Caco-2 (cell line): Measurements from ENCODE around the gene PLXNC1. TPM values are rescaled to one million over a fixed set of nuclear protein-coding genes. Genes with fewer than 3 reads are reported as not detected.

Source experiments
- BruUV-seq: library from RNA; stranded (reverse); fragments of 400-500 nt; replicated peaks from 2 replicates; lab custom pipeline; 2021; lab: Mats Ljungman, UMichigan
- CTCF ChIA-PET: fragments of 300-600 bp; sonication (Branson Sonifier 250); formaldehyde crosslinking; loops from one replicate; lab custom pipeline; 2022; ENCODE audit warnings: antibody characterized with exemption; lab: Charles Lee
- POLR2A ChIA-PET: fragments of 300-600 bp; sonication (Branson Sonifier 250); formaldehyde crosslinking; loops from one replicate; lab custom pipeline; 2022; ENCODE audit warnings: antibody characterized with exemption; lab: Charles Lee
- DNase-seq, 2 experiments: peaks; one replicate each; pipeline versions ENCODE4 v3.0.0 to v3.0.0-alpha.2; 2020 to 2022
- H3K27me3 ChIP-seq: replicated peaks from 2 replicates; pipeline ENCODE4 v1.6.0; 2011; ENCODE audit warnings: low read length; ENCODE audit not compliant: control insufficient read depth, insufficient read depth
- H3K36me3 ChIP-seq: 2 replicates; pipeline ENCODE4 v1.5.1; 2011; ENCODE audit warnings: low read length; ENCODE audit not compliant: control insufficient read depth, insufficient read depth
- H3K4me1 ChIP-seq: fragments of 250-450 bp; sonication (Bioruptor Pico); 2 replicates; pipeline ENCODE4 v1.5.1; 2020; ENCODE audit warnings: mild to moderate bottlenecking
- H3K4me3 ChIP-seq: 2 replicates; pipeline ENCODE4 v1.5.1; 2011; ENCODE audit warnings: low read depth, mild to moderate bottlenecking, control low read depth, low read length
- H3K9me3 ChIP-seq: fragments of 250-450 bp; sonication (Bioruptor Pico); 2 replicates; pipeline ENCODE4 v1.5.1; 2020; ENCODE audit warnings: mild to moderate bottlenecking, moderate library complexity
- H3K27ac Mint-ChIP-seq: one replicate; pipeline ENCODE4 v1.8.0; 2022; ENCODE audit warnings: mixed read lengths; ENCODE audit not compliant: unreplicated experiment
- H3K27me3 Mint-ChIP-seq: one replicate; pipeline ENCODE4 v1.8.0; 2022; ENCODE audit warnings: mixed read lengths; ENCODE audit not compliant: insufficient read depth, unreplicated experiment
- H3K36me3 Mint-ChIP-seq: one replicate; pipeline ENCODE4 v1.8.0; 2022; ENCODE audit warnings: mild to moderate bottlenecking, mixed read lengths; ENCODE audit not compliant: insufficient read depth, unreplicated experiment
- H3K4me1 Mint-ChIP-seq: one replicate; pipeline ENCODE4 v1.8.0; 2022; ENCODE audit warnings: low read depth, mixed read lengths; ENCODE audit not compliant: unreplicated experiment
- H3K4me3 Mint-ChIP-seq: one replicate; pipeline ENCODE4 v1.8.0; 2022; ENCODE audit warnings: mild to moderate bottlenecking, moderate library complexity, mixed read lengths; ENCODE audit not compliant: unreplicated experiment
- H3K9me3 Mint-ChIP-seq: one replicate; pipeline ENCODE4 v1.8.0; 2022; ENCODE audit warnings: mixed read lengths; ENCODE audit not compliant: unreplicated experiment
- intact Hi-C: fragments of 100-400 bp; cut with micrococcal nuclease; formaldehyde crosslinking; loops from one replicate; pipeline ENCODE4 v1.10.0; 2022; ENCODE audit not compliant: unreplicated experiment
- total RNA-seq: library from RNA; stranded (reverse); gene quantifications from 2 replicates; pipeline ENCODE4 v1.2.3, GENCODE V29; 2022
- TF ChIP-seq, protein P1 (sequence below), 2 experiments: fragments of 200-600 bp in 1 of 2; IDR thresholded peaks; 1 replicate in 1 of 2; 2 replicates in 1 of 2; pipeline versions ENCODE4 v1.5.1 to v1.8.0; 2011 to 2022; ENCODE audit warnings: antibody characterized with exemption in 1 of 2, control low read depth in 1 of 2, inconsistent platforms in 1 of 2, low read depth in 1 of 2, low read length in 1 of 2, mild to moderate bottlenecking in 1 of 2, moderate library complexity in 1 of 2; ENCODE audit not compliant: insufficient read depth in 1 of 2, severe bottlenecking in 1 of 2, unreplicated experiment in 1 of 2

Gene PLXNC1
- total RNA-seq, 1 experiment from 2014 or later: 41.3 TPM

- TF ChIP-seq, protein P1, sequence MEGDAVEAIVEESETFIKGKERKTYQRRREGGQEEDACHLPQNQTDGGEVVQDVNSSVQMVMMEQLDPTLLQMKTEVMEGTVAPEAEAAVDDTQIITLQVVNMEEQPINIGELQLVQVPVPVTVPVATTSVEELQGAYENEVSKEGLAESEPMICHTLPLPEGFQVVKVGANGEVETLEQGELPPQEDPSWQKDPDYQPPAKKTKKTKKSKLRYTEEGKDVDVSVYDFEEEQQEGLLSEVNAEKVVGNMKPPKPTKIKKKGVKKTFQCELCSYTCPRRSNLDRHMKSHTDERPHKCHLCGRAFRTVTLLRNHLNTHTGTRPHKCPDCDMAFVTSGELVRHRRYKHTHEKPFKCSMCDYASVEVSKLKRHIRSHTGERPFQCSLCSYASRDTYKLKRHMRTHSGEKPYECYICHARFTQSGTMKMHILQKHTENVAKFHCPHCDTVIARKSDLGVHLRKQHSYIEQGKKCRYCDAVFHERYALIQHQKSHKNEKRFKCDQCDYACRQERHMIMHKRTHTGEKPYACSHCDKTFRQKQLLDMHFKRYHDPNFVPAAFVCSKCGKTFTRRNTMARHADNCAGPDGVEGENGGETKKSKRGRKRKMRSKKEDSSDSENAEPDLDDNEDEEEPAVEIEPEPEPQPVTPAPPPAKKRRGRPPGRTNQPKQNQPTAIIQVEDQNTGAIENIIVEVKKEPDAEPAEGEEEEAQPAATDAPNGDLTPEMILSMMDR (IDR thresholded peaks at IDR 0.05; ENCODE audit: insufficient read depth in 1 of 2, low read depth in 1 of 2, low read length in 1 of 2, severe bottlenecking in 1 of 2, unreplicated experiment in 1 of 2): no peak
- H3K4me1 ChIP-seq: 0 out of 2 replicates have a peak, but pooled peaks cover 5% of the 10 kb centered on the region
- intact Hi-C loops: no loop called here
- BruUV-seq: no TSS peak
- H3K9me3 Mint-ChIP-seq: no peaks in the 10 kb centered on the region
- CTCF ChIA-PET: no interaction called here
- H3K36me3 ChIP-seq: no peaks in the 10 kb centered on the region
- no peaks in the 10 kb centered on the region for H3K27me3 Mint-ChIP-seq
- no peak overlapping the region for H3K4me3 Mint-ChIP-seq
- H3K9me3 ChIP-seq: peaks cover 3% of the 10 kb centered on the region; the same call in 1 of the 2 replicates
- no peak overlapping the region for H3K4me3 ChIP-seq
- no peak overlapping the region for H3K27ac Mint-ChIP-seq
- H3K4me1 Mint-ChIP-seq: no peaks in the 10 kb centered on the region
- no peaks in the 10 kb centered on the region for H3K36me3 Mint-ChIP-seq
- POLR2A ChIA-PET: no interaction called here
- no peak for DNase-seq
- H3K27me3 ChIP-seq: no peaks in the 10 kb centered on the region
Observed at GRCh38 chr12:94109160-94109559, 39.2 kb upstream of the PLXNC1 start.

GRCh38 chr12:94110258-94110657, 38.1 kb upstream of the PLXNC1 start:
- Histone ChIP-seq H3K36me3 (no peaks in the 10 kb centered on the region), H3K9me3 (peaks cover 3% of the 10 kb centered on the region; the same call in 1 of the 2 replicates), H3K27me3 (no peaks in the 10 kb centered on the region), H3K4me3 (no peak overlapping the region), H3K4me1 (0 out of 2 replicates have a peak, but pooled peaks cover 5% of the 10 kb centered on the region)
- Mint-ChIP-seq H3K36me3 (no peaks in the 10 kb centered on the region), H3K4me1 (no peaks in the 10 kb centered on the region), H3K27ac (no peak overlapping the region), H3K4me3 (no peak overlapping the region), H3K9me3 (no peaks in the 10 kb centered on the region), H3K27me3 (no peaks in the 10 kb centered on the region)
- TF ChIP-seq, protein P1 (IDR thresholded peaks at IDR 0.05; ENCODE audit: insufficient read depth in 1 of 2, low read depth in 1 of 2, low read length in 1 of 2, severe bottlenecking in 1 of 2, unreplicated experiment in 1 of 2): no peak
- intact Hi-C loops: no loop called here
- no peak for DNase-seq
- ChIA-PET POLR2A (no interaction called here), CTCF (no interaction called here)
- BruUV-seq: no TSS peak

- Histone ChIP-seq H3K4me3 (no peak overlapping the region), H3K27me3 (no peaks in the 10 kb centered on the region), H3K9me3 (peaks cover 3% of the 10 kb centered on the region; the same call in 1 of the 2 replicates), H3K36me3 (no peaks in the 10 kb centered on the region), H3K4me1 (0 out of 2 replicates have a peak, but pooled peaks cover 5% of the 10 kb centered on the region)
- no peak for DNase-seq
- Mint-ChIP-seq H3K27ac (no peak overlapping the region), H3K27me3 (no peaks in the 10 kb centered on the region), H3K4me3 (no peak overlapping the region), H3K36me3 (no peaks in the 10 kb centered on the region), H3K4me1 (no peaks in the 10 kb centered on the region), H3K9me3 (no peaks in the 10 kb centered on the region)
- no TSS peak for BruUV-seq
- CTCF ChIA-PET: no interaction called here
- intact Hi-C loops: no loop called here
- POLR2A ChIA-PET: no interaction called here
- TF ChIP-seq, protein P1 (IDR thresholded peaks at IDR 0.05; ENCODE audit: insufficient read depth in 1 of 2, low read depth in 1 of 2, low read length in 1 of 2, severe bottlenecking in 1 of 2, unreplicated experiment in 1 of 2): no peak
Observed at GRCh38 chr12:94111302-94111701, 37.1 kb upstream of the PLXNC1 start.
